CD4-positive, alpha-beta T cell treated with Interleukin-17A for 4 hours (primary cell): Measurements from ENCODE around the gene ATG13.

Experiments
- DNase-seq: peaks from one replicate; pipeline ENCODE4 v3.0.0-alpha.2; 2020; ENCODE audit warnings: mixed read lengths

The ATG13 gene

DNA sequence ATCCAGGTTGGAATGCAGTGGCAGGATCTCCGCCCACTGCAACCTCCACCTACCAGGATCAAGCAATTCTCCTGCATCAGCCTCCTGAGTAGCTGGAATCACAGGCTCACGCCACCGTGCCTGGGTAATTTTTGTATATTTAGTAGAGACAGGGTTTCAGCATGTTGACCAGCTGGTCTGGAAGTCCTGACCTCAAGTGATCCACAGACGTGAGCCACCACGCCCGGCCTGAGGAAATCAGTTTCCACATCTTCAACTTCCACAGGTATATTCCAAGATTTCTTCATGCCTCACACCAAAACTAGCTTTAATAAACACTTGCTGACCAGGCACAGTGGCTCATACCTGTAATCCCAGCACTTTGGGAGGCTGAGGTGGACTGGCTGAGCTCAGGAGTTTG is 8.0 kb upstream of the ATG13 start:
- no peak for DNase-seq

DNA sequence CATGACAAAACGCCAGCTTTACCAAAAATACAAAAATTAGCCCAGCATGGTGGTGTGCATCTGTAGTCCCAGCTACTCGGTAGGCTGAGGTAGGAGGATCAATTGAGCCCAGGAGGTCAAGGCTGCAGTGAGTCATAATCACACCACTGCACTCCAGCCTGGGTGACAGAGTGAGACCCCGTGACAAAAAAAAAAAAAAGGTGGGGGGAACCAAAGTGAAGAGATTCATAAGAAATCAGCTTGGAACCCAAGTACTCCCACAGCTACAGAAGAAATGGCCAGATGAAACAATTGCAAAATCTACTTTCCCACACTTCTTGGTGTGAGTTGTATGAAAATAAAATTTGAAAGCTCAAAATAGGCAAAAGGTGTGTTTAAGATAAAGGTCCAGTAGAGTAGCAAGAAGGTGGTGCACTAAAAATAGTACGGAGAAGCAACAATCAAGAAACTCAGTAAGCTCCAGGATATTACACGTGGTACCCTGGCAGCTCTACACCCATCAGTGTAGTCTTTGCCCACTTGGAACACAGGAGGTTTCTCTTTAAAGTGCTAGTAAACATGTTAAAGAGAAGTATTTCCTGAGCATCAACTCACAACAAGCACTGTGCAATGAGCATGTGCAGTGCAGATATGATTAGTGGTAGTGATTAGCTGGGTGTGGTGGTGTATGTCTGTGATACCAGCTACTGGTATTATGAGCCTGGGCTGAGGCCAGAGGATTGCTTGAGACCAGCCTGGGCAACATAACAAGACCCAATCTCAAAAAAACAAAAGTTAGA is 5.6 kb upstream of the ATG13 start:
- no peak for DNase-seq

DNA sequence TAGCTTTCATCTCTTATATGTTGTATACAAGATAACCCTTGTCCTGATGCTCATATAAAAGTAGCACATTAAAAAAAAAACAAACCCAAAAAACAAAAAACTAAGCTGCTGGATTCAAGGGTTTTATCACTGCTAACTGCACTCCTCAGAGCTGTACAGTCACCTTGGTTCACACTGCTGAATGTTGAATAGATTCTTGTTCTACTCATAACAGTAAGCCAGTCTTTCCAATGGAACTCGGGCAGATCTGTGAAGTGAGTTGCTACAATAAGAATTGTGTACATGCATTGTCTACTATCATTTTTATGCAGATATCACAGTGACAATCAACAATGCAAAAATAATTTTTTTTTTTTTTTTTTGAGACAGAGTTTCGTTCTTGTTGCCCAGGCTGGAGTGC is 5.0 kb upstream of the ATG13 start:
- DNase-seq: no peak

GRCh38 chr11:46615756-46616155 is 1.6 kb upstream of the ATG13 start:
- DNase-seq: no peak

- DNase-seq: no peak
These were observed 711 bp upstream of the ATG13 start for GRCh38 chr11:46616551-46617133.

- no peak for DNase-seq
These were observed 590 bp downstream of the ATG13 start for GRCh38 chr11:46617972-46618314.

DNA sequence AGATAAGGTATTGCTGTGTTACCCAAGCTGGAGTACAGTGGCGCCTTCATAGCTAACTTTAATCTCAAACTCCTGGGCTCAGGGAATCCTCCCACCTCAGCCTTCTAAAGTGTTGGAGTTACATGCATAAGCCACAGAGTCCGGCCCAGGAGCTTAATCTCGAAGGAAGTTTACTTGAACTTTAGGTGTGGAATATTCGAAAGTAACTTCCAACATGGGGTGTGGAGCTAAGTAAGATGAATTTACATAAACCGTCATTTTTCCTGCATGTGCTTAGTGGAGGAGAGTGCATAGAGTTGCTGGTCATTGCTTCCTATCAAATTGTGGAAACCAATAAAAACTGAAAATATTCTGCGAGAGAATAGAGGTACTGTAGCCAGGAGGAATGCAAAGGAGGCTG is 1.5 kb downstream of the ATG13 start:
- DNase-seq: no peak

DNA sequence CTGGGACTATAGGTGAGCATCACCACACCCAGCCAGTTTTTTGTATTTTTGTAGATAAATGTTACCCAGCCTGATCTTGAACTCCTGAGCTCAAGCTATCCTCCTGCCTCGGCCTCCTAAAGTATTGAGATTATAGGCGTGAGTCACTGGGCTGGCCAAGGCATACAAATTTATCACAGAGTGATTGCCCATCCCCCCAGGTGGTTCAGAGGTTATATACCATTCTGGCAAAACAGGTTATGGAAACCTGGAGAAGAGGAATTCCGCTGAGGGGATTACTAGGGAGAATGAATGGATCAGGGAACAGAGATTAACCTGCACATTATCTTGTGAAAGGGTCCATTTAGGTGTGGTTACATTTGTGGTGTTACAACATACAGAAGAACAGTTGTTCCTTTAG is 8.1 kb downstream of the ATG13 start:
- DNase-seq: no peak

DNA sequence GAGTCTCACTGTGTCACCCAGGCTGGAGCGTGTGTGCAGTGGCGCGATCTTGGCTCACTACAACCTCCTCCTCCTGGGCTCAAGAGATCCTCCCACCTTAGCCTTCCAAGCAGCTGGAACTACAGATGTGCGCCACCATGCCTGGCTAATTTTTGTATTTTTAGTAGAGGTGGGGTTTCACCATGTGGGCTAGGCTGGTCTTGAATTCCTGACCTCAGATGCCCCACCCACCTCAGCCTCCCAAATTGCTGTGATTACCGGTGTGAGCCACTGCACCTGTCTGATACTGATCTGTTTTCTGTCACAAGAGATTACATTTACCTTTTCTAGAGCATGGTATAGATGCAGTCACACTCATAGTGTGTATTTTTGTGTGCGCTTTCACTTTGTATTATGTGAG is 11.6 kb downstream of the ATG13 start:
- no peak for DNase-seq

- no peak for DNase-seq
These were observed 12.9 kb downstream of the ATG13 start for GRCh38 chr11:46630237-46630636.

- no peak for DNase-seq
These were observed 14.3 kb downstream of the ATG13 start for GRCh38 chr11:46631676-46632075.

DNA sequence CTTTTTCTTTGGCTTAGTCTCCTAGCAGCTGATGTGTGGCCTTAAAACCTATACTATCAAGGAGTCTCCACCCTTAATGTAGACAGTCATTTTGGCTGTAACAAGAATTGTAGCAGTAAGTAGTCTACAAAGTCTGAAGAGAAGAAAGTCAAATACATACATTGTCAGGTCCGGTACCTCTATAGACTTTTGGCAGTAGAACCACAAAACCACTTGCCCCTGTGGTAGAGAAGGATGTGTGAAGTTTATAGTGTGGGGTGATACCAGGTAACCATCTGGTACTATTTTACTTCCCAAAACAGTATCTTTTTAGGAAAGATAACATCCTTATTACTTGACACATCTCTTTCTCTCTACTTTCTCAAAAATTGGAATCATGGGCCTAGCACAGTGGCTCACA is 15.1 kb downstream of the ATG13 start:
- DNase-seq: no peak

- DNase-seq: no peak
These were observed 16.2 kb downstream of the ATG13 start for GRCh38 chr11:46633291-46634217.

GRCh38 chr11:46635557-46636139 is 18.3 kb downstream of the ATG13 start:
- no peak for DNase-seq

DNA sequence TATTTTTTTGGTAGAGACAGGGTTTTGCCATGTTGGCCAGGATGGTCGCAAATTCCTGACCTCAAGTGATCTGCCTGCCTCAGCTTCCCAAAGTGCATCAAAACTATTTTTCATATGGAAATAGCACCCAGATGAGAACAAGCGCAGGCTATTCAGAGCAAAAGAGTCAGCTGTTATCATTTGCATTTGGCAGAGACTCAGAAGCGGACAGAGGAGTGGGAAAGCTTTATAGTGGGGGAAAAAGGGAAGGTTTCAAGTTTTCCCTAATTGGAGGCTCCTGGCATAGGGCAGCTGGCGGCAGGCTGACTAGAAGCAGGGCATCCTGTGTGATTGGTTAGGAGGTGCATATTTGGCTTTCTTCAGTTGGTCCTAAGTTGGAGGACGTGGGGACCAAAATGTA is 20.2 kb downstream of the ATG13 start:
- DNase-seq: no peak

DNA sequence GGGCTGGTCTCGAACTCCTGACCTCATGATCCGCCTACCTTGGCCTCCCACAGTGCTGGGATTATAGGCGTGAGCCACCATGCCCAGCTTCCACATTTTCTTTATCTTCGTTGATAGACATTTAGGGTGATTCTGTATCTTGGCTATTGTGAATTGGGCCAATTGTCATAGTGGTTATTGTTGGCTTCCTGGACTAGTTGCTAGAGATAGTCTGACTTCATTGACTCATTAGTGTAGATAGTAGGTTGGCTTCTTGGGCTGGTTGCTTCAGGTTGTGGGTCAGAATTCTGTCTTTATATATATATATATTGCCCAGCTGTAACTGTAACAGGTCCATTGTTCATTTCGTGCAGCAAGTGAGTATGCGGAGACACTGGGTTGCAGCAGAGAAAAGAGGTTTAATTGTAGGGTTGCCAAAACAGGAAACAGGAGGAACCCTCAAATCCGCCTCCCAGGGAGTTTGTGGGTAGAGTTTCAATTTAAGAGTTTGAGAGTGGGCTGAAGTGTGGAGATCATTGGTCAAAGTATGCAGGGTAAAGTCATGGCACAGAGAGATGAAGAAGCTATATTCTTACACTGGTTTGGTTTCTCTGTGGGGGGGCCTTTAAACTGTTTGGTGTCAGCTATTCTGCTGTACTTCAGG is 22.0 kb downstream of the ATG13 start:
- no peak for DNase-seq

GRCh38 chr11:46640036-46640788 is 22.9 kb downstream of the ATG13 start:
- DNase-seq: no peak

DNA sequence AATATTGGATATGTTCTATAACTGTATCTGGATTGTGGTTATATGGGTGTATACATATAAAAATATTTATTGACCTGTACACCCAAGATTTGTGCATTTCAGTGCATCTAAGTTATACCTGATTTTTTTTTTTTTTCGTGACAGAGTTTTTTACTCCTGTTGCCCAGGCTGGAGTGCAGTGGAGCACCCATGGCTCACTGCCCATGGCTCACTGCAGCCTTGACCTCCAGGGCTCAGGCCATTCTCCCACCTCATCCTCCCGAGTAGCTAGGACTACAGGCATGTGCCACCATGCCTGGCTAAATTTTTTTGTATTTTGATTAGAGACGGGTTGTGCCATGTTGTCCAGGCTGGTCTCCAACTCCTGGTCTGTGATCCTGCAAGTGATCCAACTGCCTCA is 24.3 kb downstream of the ATG13 start:
- no peak for DNase-seq

GRCh38 chr11:46642627-46643335 is 25.4 kb downstream of the ATG13 start:
- no peak for DNase-seq

DNA sequence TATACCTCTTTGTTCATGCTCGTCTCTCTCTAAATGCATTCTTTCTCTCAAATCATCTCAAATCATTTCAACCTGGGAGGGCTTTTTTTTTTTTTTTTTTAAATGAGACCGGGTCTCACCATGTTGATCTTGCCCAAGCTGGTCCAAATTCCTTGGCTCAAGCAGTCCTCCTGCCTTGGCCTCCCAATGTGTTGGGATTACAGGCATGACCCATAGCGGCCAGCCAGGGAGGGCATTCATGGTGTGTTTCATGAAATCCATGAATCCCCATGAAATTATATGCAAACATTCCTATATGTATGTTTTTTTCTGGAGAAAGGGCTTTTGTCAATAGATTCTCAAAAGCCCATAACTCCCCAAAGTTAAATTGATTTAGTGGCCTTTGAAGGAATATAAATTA is 26.2 kb downstream of the ATG13 start:
- no peak for DNase-seq

DNA sequence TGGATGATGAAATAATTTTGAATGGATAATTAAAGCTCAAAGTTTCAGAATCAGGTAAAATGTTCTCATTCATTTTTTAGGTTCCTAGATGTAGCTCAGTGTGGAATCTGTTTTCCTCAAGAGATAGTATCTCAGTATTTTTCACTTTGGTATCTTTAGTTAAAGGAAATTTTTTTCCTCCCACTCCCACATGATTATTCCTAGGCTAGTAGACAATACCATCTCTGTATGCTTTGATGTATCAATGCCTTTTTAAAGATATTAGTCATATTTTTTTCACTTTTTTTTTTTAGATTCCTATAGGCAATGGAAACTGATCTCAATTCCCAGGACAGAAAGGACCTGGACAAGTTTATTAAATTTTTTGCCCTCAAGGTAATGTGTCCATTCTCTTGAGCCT is 26.6 kb downstream of the ATG13 start:
- no peak for DNase-seq
